Left cardiac atrium (tissue), 4 donors: ENCODE data around the gene RFC5. TPM values are rescaled to one million over a fixed set of nuclear protein-coding genes. Genes with fewer than 3 reads are reported as not detected.
"Not testable (repeated sequence)": the region's sequence is repeated elsewhere in the genome, so short reads cannot be mapped to it uniquely, and the experiment has no call there.

Experiments
- ATAC-seq, 2 donors: fragments of 200-7000 bp; cut with Tn5 transposase; one replicate each; pipeline ENCODE4 v1.9.1; 2020; ENCODE audit warnings: mild to moderate bottlenecking in 2 of 2, moderate library complexity in 2 of 2
- DNase-seq: peaks from one replicate; pipeline ENCODE4 v3.0.0-alpha.2; 2020
- intact Hi-C, 2 donors: fragments of 100-400 bp; cut with DNase I; formaldehyde crosslinking; loops; one replicate each; pipeline versions ENCODE4 v1.14.1 to v1.15.1; 2022 to 2023
- long read RNA-seq: library from polyadenylated mRNA; unstranded; transcript quantifications from one replicate; pipeline ENCODE4 v2.0.0, GENCODE V29; 2021
- total RNA-seq, 2 donors: library from RNA; stranded (reverse); fragmentation: NEBNext Ultra II Directional; extraction: Animal tissue kit (Norgen Biotek cat#: 25700); gene quantifications; one replicate each; pipeline ENCODE4 v1.2.1, GENCODE V29; 2021
- donor health status: DM: no; HTN: yes; CAD: no.
- donor health status: DM: no; HTN: yes; CAD: no; lungs with severe emphysema.
- donor health status: DM: yes; HTN: yes; CAD: no.
- donor health status: Dilated cardiomyopathy.

Gene RFC5, protein sequence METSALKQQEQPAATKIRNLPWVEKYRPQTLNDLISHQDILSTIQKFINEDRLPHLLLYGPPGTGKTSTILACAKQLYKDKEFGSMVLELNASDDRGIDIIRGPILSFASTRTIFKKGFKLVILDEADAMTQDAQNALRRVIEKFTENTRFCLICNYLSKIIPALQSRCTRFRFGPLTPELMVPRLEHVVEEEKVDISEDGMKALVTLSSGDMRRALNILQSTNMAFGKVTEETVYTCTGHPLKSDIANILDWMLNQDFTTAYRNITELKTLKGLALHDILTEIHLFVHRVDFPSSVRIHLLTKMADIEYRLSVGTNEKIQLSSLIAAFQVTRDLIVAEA
- total RNA-seq: 1 to 10 TPM; 4.9 to 7.7 TPM
- long read RNA-seq, transcript RFC5-204 (11 exons, 1,655 nt): major isoform, 11 of 14 reads
- long read RNA-seq, partial matches to known transcripts: 1 of 14 reads
- long read RNA-seq, other reads (novel, unspliced or antisense): 2 of 14 reads

DNA sequence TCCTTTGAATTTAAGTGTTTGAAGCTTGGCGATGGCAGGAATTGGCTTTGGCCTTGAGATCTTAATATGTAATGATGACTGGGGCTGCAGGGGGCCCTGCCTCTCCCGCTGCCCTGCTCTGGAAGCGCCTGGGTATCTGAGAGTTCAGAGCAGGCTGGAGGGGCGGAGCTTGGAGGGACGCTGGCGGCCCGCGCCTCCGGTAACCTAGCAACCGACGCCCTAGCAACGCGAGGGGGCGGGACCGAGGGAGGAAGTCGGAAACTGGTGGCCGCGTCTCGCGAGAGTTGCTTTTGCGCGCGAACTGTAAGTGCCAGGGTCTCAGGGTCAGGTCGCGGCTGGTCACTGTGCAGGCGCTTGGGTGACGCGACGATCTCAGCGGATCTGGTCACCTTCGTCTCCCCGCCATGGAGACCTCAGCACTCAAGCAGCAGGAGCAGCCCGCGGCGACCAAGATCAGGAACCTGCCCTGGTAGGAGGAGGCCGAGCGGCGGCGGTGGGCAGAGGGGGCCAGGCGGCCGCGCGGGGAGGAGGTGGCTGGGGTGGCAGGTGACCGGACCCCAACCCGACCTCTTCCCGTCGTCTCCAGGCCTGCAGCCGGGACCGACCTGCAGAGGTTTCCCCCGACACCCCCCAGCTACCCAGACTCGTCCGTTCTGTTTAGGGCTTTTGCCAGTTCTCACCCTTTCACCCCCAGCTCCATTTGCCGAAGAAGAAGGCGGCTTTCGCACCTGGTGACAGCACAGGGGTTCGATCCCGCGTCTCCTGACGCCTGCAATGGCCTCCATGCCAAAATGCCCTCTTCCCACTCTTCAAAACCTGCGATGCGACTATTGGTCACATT, at the start of gene RFC5:
TSS of gene RFC5 (plus strand) at position 280 of the 841 bp plus-strand sequence. CDS start at position 405, 125 bp downstream.
- DNase-seq: peak; percentile 99
- intact Hi-C loops: no loop called here
- ATAC-seq: peak; percentile 100

DNA sequence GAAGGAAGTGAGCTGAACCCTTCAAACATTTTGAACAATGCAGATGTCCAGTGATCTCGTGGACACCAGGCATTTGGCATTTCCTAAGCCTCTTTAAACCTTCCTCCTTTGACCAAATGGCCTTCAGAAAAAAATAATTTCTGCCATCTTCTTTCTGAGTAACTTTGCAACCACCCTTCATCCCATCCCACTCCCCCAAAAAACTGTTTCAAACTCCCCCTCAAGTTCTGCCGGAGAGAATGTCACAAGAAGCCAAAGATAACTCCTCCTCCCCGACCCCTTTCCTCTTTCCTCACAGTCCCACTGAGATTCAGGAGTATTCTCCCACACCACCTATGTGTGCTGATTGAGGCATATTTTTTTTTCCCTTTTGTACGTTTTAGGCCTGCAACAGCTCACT, 49.5 kb upstream of the RFC5 start:
- intact Hi-C loops: no loop called here
- ATAC-seq (no peak), DNase-seq (no peak)

DNA sequence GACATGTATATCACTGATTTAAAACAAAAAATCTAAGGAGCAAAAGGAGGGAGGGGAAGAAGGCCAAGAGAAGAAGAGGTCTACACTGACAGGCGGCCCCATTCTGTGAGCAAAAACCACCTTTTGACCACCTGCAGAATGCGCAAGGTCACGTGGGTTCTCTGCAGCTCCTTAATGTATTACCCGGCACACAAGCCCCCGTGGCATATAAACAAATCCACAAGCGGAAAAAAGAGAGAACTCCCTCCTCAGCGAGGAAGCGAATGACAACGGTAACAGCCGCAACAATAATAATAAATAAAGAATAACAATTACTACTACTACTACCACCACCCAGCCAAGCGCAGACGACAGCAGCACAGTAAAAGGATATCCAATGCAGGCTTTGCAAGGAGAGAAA, 49.0 kb upstream of the RFC5 start:
- DNase-seq: no peak
- intact Hi-C loops: no loop called here
- ATAC-seq: no peak

DNA sequence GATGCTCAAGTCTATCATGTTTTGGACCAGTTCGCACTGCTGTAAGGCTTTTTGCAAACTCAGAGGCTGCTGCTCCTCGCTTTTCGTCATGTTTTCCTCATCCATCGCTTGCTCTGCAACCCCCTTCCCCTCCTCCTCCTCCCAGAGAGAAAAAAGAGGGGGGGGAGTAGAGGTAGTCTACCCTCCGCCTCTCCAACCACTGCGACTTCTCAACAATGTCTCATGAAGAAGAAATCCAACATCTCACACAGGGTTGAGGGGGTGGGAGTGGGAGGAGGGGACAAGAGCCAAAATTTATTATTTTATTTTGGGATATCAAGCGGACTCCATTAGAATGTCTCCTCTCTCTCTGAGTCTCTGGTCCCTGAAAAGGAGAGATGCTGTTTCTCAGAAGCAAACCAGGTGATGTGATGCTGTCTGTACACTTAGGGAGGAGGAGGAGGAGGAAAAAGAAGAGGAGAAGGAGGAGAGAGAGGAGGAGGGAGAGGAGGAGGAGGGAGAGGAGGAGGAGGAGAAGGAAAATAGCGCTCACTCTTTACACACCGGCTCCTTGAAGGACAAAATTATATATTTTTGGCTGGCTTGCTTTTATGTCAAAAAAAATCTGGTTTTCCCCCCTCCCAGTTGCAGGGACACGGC, 48.2 kb upstream of the RFC5 start:
- DNase-seq (no peak), ATAC-seq (no peak)
- intact Hi-C loops: no loop called here

DNA sequence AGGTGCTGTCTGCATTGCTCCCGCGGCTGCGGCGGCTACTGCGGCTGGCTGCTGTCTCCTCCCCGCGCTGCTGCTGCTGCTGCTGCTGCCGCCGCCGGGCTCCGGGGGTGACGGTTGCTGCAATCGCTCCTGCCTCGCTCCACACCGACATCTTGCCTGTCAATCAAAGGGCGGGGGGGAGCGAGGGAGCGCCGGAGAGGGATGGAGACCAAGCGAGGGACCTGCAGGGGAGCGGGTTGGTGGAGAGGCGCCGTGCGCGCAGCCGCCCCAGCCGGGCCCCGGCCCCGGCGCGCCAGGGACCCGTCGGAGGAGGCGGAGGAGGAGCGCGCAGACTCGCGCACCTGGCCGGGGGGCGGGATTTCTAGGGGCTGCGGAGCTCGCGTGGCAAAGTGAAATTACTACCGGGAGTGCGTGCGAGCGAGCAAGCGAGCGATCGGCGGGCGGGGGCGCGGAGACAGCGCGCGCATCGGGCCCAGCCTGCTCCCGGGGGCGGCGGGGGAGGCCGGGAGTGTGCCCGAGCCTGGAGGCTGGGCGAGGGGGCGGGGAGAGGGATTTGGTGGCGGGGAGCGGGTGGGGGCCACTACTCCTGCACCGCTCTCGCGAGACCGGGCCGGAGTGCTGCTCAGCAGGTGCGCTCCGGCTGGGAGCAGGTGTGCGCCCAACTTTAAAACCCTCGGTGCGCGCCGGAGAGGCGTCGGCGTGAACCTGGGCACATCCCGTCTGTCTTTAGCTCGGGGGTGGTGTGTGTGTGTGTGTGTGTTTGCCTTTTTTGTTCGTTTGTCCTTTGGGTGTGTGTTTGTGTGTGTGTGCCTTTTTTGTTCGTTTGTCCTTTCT, 47.5 kb upstream of the RFC5 start, which contains the start of gene KSR2:
TSS of gene KSR2 (minus strand) at position 165 of the 834 bp plus-strand sequence. CDS start 735 bp downstream, outside the sequence.
- intact Hi-C loops: no loop called here
- ATAC-seq: no peak
- DNase-seq: no peak

DNA sequence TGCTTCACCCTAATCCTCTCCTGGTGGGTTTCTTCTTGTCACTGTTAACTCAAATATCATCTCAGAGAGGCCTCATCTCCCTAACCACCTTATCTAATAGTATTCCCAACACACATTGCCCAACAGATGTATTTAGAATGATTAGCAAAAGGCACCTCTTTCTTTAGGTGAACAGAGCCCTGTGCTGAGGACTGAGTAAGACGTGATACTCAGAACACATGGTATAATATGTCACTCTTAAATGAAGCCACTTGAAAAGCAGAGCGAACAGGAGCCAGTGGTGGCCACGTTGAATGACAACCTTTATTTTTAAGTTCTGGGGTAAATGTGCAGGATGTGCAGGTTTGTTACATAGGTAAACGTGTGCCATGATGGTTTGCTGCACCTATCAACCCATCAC, 46.2 kb upstream of the RFC5 start:
- intact Hi-C loops: no loop called here
- ATAC-seq (no peak), DNase-seq (no peak)

DNA sequence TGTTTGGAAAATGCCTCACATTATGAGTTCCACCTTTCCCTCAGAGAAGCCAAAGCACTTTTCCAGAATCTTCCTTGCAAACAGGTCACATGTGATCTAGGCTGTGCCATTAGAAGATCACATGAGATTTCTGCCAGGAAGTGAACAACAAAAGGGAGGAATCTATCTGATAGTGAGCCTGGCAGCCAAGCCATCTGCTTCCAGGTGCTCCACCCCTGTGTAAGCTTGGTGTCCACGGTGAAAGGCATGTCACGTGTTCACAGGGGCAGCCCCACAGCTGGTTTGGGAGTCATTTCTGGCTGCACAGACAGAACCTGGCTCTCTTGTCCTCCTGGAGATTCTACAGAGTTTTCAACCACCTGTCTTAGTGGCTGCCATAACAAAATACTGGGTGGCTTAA, 44.2 kb upstream of the RFC5 start:
- ATAC-seq (no peak), DNase-seq (no peak)
- intact Hi-C loops: no loop called here

DNA sequence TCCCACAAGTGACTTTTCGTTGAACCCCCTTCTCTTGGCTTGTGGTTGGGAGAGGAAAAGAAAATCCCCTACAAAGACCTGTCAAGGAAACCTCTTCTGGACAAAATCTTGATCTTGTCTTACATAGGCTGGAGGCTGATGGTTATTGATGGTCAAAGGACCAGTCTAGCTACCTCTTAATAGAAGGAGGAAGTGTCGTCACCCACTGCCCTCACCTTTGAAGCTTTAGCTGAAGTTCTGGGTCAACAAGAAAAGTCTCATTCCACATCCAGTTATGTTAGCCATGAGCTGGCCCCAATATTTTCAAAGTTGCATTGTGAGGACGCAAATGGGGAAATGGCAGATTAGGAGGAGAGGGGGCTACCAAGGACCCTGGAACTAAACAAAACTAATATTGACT, 41.5 kb upstream of the RFC5 start:
- DNase-seq (no peak), ATAC-seq (no peak)
- intact Hi-C loops: no loop called here

DNA sequence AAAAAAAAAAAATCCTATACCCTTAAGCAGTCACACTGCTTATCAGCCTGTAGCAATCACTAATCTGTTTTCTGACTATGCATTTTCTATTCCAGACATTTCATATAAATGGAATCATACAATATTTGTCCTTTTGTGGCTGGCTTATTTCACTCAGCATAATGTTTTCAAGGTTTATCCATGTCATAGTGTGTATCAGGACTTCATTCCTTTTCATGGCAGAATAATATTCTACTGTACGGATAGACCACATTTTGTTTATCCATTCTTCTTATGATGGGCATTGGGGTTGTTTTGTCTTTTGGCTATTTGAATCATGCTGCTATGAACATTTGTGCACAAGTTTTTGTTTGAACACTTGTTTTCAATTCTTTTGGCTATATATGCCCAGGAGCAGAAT, 39.1 kb upstream of the RFC5 start:
- intact Hi-C loops: no loop called here
- DNase-seq (no peak), ATAC-seq (no peak)

DNA sequence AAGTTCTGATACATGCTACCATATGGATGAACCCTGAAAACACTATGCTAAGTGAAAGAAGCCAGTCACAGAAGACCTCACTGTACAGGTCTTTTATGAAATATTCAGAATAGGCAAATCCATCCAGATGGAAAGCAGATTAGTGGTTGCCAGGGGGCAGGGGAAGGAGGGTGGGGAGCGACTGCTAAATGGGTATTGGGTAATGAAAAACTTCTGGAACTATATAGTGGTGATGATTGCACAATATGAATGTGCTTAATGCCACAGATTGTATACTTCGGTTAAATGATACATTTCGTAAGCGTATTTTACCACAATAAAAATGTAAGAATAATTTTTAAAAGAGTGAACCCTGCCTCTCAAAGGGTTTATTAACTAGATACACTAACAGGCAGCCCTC, 35.9 kb upstream of the RFC5 start:
- no peak for ATAC-seq
- intact Hi-C loops: no loop called here

DNA sequence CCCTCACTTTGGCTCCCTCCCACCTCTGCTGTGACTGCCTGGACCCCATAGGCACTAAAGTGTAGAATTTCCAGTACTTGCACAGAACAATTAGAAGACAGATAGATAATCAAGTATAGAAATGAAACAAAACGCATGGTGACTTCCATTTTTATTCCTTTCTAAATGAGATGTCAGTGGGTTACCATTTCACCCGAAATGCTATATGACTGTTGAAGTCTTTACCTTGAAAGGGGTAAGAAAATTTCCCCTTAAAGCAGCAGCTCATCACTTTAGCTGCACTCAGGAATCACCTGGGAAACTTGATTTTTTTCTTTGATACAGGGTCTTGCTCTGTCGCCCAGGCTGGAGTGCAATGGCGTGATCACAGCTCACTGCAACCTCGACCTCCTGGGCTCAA, 35.2 kb upstream of the RFC5 start:
- intact Hi-C loops: no loop called here
- DNase-seq: no peak
- no peak for ATAC-seq

More for the DNA sequence above, 35.9 kb upstream of the RFC5 start:
- DNase-seq: no peak

DNA sequence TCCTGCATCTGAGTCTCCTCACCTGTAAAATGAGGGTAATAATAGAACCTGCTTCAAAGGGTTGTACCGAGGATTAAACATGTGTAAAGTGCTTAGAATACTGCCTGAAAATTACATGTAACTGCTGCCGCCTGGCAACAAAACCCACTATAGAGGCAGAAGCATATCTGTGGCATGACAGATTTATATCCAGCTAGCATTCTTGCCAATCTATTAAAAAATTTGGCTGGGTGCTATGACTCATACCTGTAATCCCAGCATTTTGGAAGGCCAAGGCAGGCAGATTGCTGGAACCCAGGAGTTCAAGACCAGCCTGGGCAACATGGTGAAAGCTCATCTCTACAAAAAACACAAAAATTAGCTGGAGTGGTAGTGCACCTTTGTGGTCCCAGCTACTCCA, 31.3 kb upstream of the RFC5 start:
- no peak for ATAC-seq
- DNase-seq: no peak

DNA sequence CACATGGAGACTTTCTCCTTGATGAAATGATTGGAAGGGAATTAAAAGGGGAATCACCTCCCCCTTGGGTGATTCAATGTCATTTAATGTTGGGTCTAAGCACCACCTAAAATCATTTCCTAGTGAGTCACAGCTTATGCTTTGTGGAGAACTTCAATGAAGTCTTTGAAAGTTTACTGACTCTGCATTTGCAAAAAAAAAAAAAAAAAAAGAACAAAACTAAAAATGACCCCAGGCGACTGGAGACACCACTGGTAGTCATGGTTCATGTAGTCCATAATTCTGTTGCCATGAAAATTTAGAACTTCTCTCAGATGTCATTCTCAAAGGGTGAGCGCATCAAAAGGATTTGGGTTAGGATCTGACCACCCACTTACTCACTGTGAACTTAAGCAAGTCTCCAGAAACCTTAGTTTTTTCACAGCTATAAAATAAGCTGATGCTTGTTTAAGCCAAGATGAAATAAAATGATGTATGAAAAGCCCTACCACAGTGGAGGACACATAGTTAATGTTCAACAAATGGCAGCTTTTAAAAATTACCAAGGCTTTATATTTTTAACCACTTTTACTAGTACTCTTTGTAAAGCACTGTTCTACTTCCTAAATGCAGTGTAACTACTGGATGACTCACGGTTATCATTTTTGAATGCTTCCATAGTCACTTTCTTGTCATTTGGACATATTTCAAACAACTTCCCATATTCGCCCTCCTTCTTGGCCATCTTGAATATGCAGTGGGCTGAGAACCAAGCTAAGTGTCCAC, 29.6 kb upstream of the RFC5 start:
- DNase-seq: no peak
- ATAC-seq: no peak
- intact Hi-C loops: no loop called here

More for the DNA sequence above, 31.3 kb upstream of the RFC5 start:
- intact Hi-C loops: no loop called here

DNA sequence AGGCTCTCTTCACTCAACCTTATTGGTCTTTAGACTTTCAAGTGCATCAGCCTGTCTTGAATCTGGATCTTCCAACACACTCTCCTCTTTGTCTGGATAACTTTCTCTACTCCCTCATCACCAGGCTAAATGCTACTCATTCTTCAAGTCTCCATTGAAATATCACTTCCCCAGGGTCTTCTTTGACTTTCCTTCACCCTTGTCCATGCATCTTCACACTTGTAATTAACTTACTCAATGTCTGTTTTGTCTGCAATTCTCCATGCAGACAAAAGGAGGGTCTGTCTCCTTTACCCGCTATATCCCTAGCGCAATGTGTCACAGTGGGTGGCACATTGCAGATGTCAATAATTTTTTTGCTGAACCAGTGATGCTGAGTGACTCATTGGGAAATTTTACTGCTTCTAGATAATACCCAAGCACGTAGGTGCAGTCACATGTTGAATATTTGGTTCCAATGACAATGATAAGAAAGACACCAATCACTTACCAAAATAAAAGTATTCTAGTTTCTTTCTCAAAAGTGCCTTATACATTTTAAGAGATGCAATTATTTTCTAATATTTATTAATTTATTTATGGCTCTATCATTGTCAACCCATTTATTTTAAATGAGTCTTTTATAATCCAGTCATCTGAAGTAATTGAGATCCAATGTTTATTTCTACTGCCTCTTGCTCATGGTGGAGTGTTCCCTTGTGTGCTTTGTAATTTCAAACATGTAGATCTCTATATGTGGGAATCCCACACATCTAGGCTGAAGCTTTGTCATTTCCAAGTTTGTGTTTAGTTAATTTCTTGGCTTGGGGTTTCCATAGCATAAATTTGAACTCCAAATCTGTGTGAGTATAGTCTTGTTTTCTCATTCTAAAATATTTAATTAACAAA, 21.7 kb upstream of the RFC5 start:
- intact Hi-C loops: no loop called here
- ATAC-seq (no peak), DNase-seq (no peak)

DNA sequence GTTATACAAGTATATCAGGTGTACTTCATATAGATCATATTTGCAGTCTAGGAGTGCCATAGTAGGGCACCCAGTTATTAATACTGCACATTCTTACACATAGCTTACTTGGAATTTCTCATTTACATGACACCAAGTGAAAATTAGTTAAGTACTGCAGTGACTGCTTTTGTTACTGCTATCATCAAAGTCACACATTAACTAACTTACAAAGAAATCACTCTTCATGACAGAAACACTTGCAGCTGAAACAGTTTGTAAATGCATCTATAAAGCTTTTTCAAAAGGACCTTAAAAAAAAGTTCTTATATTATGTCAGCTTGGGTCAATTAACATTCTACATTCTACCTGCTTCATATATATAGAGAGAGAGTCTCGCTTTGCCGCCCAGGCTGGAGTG, 17.8 kb upstream of the RFC5 start:
- DNase-seq: no peak
- intact Hi-C loops: no loop called here
- no peak for ATAC-seq

DNA sequence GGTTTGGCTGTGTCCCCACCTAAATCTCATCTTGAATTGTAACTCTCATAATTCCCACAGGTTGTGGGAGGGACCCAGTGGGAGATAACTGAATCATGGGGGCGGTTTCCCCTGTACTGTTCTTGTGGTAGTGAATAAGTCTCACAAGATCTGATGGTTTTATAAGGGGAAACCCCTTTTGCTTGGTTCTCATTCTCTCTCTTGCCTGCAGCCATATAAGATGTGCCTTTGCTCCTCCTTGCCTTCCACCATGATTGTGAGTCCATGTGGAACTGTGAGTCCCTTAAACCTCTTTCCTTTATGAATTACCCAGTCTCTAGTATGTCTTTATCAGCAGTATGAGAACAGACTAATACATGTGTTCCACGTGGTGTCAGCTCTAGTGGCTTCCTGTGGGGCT, 16.7 kb upstream of the RFC5 start:
- intact Hi-C loops, ATAC-seq: not testable (repeated sequence)

DNA sequence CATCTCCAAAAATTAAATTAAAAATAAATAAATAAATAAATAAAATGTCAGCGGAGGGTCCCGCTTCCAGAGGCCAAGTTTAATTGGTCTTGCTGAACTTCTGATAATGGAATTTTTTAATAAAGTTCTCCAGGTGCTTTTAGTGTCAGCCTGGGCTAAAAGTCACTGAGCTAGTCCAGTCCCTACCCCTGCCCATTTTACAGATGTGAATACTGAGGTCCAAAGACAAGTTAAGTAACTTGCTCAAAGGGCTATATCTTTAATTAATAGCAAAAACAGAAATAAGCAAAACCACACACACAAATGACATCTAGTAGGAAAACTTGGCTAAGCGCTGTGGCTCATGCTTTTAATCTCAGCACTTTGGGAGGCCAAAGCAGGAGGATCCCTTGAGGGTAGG, 5.6 kb upstream of the RFC5 start:
- no peak for ATAC-seq
- DNase-seq: no peak
- intact Hi-C loops: no loop called here

More for the DNA sequence above, 16.7 kb upstream of the RFC5 start:
- not testable (repeated sequence) for DNase-seq
